GM21529 (cell line): ENCODE results near the gene KRTAP3-1.

Source experiments
- ATAC-seq: cut with Tn5 transposase; IDR thresholded peaks from one replicate; pipeline ENCODE4 v1.9.1; 2021; ENCODE audit not compliant: unreplicated experiment

The KRTAP3-1 gene

GRCh38 chr17:40980596-40980995, 28.3 kb downstream of the KRTAP3-1 start:
- no peak for ATAC-seq

GRCh38 chr17:40980117-40980516, 28.8 kb downstream of the KRTAP3-1 start:
- no peak for ATAC-seq

- no peak for ATAC-seq
Measured at GRCh38 chr17:40978575-40979151, 30.3 kb downstream of the KRTAP3-1 start.

GRCh38 chr17:40975516-40975915, 33.4 kb downstream of the KRTAP3-1 start:
- ATAC-seq: no peak

GRCh38 chr17:40974366-40974765, 34.6 kb downstream of the KRTAP3-1 start:
- ATAC-seq: no peak

- ATAC-seq: no peak
Measured at GRCh38 chr17:40967582-40967981, 41.3 kb downstream of the KRTAP3-1 start.

- no peak for ATAC-seq
Measured at GRCh38 chr17:40966848-40967247, 42.1 kb downstream of the KRTAP3-1 start, which contains the start of gene KRT39. Gene KRT39, minus strand, starts transcription at chr17:40966948. Its CDS starts 92 bp downstream, at chr17:40966856.

- ATAC-seq: no peak
Measured at GRCh38 chr17:40963838-40964237, 45.1 kb downstream of the KRTAP3-1 start.

GRCh38 chr17:40962059-40962561, 46.8 kb downstream of the KRTAP3-1 start:
- ATAC-seq: no peak

GRCh38 chr17:40961591-40961990, 47.3 kb downstream of the KRTAP3-1 start:
- ATAC-seq: no peak

GRCh38 chr17:40960144-40960543, 48.8 kb downstream of the KRTAP3-1 start:
- ATAC-seq: no peak
